Measurements from ENCODE around the gene STK31. TPM values are rescaled to one million over a fixed set of nuclear protein-coding genes. Genes with fewer than 3 reads are reported as not detected.
"Not testable (repeated sequence)": the region's sequence is repeated elsewhere in the genome, so short reads cannot be mapped to it uniquely, and the experiment has no call there.

The STK31 gene
- total RNA-seq, 1 experiment from 2014 or later: 0.02 TPM

DNA sequence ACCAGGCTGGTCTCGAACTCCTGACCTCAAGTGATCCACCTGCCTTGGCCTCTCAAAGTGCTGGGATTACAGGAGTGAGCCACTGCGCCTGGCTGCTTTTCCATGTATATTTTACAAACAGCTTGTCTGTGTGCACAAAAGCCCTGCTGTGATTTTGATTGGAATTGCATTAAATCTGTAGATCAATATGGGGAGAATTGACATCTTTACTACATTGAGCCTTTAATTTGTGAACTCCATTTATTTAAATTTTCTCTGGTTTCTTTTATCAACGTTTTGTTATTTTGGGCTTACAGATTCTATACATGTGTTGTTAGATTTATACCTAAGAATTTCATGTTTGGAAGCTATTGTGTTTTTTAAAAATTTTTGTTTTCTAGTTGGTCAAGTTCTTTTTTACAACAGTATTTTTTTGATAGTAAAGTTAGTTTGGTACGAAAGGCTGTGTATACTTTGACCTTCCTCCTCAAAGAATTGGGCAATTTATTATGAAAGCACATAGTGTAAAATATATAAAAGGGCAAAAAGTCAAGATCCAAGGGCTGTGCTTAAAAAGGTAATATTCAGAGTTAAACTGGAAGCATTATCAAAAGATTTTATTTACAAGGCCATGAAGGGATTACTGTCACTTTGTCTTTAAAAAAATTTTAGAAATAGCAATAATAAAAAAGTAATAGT is 92.8 kb downstream of the STK31 start:
- no peak for DNase-seq (ENCODE audit: low read depth)

DNA sequence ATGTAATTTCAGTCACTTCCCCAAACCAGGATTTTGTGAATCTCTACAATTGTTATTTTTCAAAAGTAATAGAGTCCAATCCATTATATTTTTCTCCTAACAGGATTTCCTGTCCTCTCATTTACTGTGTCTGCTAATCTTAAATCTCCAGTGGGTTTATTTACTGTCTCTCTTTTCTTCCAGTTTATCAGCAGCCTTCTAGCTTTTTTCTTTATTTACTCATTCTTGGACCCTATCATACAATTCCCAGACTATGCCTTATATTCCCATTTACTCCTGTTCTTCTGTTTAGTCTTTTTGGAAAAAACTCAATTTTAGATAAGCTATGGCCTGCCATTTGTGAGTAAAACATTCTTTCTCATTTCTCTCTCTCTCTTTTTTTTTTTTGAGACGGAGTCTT is 94.7 kb downstream of the STK31 start:
- DNase-seq (ENCODE audit: low read depth): no peak

DNA sequence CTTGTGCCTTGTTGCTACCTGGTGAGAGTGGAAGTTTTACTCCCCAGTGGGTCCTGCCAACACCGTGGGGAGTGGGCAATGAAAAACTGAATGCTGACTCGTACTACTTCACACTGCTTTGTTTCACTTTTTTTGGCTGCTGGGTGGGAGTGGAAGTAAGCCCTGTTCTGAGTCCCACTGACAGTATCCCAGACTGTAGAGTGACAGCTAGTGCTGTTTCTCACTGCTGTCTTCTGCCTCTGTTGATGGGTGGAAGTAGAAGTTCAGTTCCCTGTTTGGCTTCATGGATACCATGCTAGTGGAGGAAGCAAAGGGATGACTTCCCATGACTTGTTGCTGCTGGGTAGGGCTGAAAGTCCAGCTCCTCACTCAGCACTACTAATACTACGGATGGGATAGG is 98.4 kb downstream of the STK31 start:
- no peak for DNase-seq (ENCODE audit: low read depth)

DNA sequence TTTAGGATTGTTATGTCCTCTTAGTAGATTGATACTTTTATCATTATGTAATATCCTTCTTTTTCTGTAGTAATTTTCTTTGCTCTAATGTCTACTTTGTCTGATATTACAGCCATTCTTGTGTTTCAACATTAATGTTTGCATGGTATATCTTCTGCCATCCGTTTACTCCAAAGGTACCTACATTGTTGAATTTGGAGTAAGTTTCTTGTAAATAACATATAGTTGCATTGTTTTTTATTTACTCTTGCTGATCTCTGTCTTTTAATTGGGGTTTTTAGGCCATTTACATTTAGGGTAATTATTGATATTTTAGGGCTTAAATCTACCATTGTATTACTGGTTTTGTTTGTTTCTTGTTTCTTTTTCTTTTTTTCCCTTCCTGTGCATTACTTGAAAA is 100.1 kb downstream of the STK31 start:
- no peak for DNase-seq (ENCODE audit: low read depth)

DNA sequence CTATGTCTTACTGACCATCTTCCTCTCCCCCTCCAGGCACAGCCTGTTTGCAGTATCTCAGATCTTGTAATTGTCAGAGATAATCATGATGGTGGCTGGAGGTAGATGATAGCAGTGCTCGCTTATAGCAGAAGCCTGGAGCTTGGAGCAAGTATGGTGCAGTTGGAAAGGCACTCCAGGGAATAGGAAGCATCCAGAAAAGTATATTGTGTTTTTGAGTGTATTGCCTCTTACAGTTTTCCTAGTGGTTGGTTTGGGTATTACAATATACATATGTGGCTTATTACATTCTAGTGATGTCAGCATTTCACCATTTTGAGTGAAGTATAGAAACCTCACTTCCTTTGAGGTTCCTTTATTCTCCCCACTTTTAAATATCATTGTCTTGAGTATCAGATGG is 101.5 kb downstream of the STK31 start:
- peak; percentile 28 for DNase-seq (ENCODE audit: low read depth)

DNA sequence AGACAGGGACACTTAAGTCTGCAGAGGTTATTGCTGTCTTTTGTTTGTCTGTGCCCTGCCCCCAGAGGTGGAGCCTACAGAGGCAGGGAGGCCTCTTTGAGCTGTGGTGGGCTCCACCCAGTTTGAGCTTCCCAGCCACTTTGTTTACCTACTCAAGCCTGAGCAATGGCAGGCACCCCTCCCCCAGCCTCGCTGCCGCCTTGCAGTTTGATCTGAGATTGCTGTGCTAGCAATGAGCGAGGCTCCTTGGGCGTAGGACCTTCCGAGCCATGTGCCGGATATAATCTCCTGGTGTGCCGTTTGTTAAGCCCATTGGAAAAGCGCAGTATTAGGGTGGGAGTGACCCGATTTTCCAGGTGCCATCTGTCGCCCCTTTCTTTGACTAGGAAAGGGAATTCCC is 118.1 kb downstream of the STK31 start:
- not testable (repeated sequence) for DNase-seq (ENCODE audit: low read depth)

DNA sequence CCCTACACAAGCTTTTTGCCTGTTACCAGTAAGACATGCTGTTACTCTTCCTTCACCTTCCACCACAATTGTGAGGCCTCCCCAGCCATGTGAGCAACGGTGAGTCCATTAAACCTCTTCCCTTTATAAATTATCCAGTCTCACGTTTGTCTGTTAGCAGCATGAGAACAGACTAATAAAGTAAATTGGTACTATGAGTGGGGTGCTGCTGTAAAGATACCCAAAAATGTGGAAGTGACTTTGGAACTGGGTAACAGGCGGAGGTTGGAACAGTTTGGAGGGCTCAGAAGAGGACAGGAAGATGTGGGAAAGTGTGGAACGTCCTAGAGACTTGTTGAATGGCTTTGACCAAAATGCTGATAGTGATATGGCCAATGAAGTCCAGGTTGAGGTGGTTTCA is 122.7 kb downstream of the STK31 start:
- not testable (repeated sequence) for DNase-seq (ENCODE audit: low read depth)

DNA sequence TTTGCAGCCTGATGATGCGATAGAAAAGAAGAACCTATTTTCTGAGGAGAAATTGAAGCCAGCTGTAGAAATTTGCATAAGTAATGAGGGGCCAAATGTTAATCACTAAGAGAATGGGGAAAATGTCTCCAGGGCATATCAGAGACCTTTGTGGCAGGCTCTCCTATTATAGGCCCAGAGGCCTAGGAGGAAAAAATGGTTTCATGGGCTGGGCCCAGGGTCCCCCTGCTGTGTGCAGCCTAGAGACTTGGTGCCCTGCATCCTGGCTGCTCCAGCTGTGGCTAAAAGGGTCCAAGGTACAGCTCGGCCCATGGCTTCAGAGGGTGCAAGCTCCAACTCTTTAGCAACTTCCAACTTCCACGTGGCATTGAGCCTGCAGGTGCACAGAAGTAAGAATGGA is 123.4 kb downstream of the STK31 start:
- no peak for DNase-seq (ENCODE audit: low read depth)

DNA sequence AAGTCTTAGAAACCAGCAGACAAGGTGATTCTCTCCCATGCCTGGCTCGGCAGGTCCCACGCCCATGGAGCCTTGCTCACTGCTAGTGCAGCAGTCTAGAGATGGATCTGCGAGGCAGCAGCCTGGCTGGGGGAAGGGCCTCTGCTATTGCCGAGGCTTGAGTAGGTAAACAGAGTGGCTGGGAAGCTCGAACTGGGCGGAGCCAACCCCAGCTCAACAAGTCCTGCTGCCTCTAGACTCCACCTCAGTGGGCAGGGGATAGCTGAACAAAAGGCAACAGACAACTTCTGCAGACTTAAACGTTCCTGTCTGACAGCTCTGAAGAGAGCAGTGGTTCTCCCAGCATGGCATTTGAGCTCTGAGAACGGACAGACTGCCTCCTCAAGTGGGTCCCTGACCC is 134.8 kb downstream of the STK31 start:
- DNase-seq (ENCODE audit: low read depth): not testable (repeated sequence)

DNA sequence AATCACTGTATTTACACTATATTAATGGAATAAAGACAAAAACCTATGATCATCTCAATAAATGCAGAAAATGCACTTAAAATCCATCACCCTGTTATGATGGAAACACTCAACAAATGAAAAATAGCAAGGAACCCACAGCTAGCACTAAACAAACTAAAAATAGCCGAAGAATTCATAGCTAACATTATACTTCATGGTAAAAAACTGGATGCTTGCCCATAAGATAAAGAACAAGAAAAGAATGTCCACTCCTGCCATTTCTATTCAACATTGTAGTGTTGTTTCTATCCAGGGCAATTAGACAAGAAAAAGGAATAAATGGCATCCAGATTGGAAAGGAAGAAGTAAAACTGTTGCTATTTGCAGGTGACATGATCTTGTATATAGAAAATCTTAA is 142.1 kb downstream of the STK31 start:
- no peak for DNase-seq (ENCODE audit: low read depth)

DNA sequence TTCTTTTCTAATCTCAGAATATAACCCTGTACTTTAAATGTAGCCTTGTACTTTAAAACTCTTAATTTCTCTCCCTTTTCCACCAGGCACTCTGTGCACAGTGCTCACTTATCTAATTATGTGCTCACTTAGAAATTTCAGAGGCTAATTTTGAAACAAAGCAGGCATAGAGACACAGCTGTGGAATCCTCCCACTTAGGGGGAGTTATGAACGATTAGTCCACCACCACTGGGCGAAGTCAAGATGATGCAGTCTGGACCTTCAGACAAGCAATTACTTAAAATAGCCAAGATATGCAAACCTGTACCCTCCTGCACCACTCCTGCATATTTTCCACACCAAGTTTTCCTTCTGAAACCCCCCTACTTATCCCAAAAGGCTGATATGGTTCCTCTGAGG is 143.0 kb downstream of the STK31 start:
- DNase-seq (ENCODE audit: low read depth): no peak

DNA sequence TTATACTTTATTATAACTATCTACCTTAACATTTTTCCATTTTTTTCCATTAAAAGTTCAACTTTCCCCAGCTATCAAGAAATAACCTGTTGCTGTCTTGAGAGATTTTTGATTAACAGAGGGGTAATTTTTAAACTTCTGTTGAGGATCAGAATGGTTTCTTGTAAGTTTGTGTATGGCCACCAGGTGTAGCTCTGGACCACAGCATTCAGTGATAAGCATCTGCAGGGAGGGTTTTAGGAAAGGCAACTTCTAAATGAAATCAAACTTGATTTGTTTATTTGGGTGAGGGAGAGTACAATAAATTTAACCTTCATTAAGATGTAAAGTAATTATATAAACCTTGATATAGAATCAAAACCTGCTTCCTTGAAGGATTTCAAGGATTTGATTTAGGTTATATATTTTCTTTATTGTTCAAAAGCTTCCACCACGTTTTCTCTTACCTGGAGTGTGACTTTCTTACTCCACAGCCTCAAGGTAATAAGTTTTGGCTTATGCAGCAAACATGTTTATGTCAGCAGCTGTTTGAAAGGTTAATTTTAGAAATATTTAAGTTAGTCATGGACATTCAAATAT is 153.3 kb downstream of the STK31 start:
- DNase-seq (ENCODE audit: low read depth): peak; percentile 32

DNA sequence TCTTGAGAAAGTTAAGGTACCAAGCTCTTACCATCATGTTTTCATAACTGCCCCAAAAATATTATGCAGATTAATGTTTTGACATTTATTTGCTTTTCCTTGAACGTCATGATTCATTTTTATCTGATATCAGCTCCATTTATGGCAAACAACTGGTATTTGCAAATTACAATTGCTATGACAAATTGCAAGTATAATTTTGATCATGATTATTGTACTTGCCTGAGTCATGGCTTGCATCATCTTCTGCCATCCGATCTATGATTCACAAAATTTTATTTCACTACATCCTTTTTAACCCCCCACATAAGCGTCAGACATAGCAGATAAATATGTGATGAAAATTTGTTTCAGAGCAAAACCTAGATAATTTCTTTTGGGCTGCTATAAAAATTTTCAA is 155.0 kb downstream of the STK31 start:
- DNase-seq (ENCODE audit: low read depth): peak; percentile 78

DNA sequence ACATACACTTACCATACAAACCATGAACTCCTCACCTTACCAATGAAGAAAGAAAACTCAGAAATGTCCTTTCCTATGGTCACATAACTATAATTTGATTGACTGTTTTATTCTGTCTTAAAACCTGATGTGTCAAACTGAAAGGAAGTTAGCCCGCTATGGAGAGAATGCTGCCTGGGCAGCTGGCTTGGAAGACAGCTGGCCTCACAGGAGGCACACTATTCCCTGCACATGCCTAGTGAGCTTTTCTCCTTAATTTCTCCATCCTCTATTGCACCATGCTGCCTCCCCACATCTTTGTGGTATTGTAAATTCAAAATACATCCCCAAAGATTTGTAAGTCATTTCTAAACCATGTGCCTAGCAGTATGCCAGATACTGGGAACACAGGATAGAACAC is 163.3 kb downstream of the STK31 start:
- no peak for DNase-seq (ENCODE audit: low read depth)

DNA sequence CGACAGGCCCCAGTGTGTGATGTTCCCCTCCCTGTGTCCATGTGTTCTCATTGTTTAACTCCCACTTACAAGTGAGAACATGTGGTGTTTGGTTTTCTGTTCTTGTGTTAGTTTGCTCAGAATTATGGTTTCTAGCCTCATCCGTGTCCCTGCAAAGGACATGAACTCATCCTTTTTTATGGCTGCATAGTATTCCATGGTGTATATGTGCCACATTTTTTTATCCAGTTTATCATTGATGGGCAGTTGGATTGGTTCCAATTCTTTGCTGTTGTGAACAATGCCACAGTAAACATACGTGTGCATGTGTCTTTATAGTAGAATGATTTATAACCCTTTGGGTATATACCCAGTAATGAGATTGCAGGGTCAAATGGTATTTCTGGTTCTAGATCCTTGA is 166.5 kb downstream of the STK31 start:
- DNase-seq (ENCODE audit: low read depth): not testable (repeated sequence)

Other genes with a start within 250 kb of the STK31 start
- gene IGF2BP3, start 239.7 kb upstream of the STK31 start, total RNA-seq (2014; rRNA removed; shearing (Covaris generic)): 39.5 and 44.1 TPM in 2 replicates
- gene TRA2A, start 178.2 kb upstream of the STK31 start, total RNA-seq (2014; rRNA removed; shearing (Covaris generic)): 15.8 and 49.6 TPM in 2 replicates
- 7.8 and 9.1 TPM in 2 replicates for gene CCDC126, start 112.8 kb upstream of the STK31 start, total RNA-seq (2014; rRNA removed; shearing (Covaris generic))
- not detected in 2 replicates for gene FAM221A, start 30.0 kb upstream of the STK31 start, total RNA-seq (2014; rRNA removed; shearing (Covaris generic))